BLaER1 treated with 17β-estradiol and CSF1 and Interleukin-3, amounts not matched to agents 10 nM and 100 nM (cell line): ENCODE data around the gene DNM1L.

Source experiments
- H3K27ac ChIP-seq, 11 experiments: shearing (Covaris generic); formaldehyde crosslinking; 2 replicates each; pipeline ENCODE4 v1.8.1; 2022
- H3K27me3 ChIP-seq, 11 experiments: shearing (Covaris generic); formaldehyde crosslinking; 2 replicates each; pipeline ENCODE4 v1.8.1; 2022
- H3K36me3 ChIP-seq, 11 experiments: shearing (Covaris generic); formaldehyde crosslinking; 2 replicates each; pipeline ENCODE4 v1.8.1; 2022
- H3K4me1 ChIP-seq, 10 experiments: shearing (Covaris generic); formaldehyde crosslinking; 2 replicates each; pipeline ENCODE4 v1.8.1; 2022
- H3K4me2 ChIP-seq, 11 experiments: shearing (Covaris generic); formaldehyde crosslinking; 2 replicates each; pipeline ENCODE4 v1.8.1; 2022
- H3K4me3 ChIP-seq, 10 experiments: shearing (Covaris generic); formaldehyde crosslinking; 2 replicates each; pipeline ENCODE4 v1.8.1; 2022
- H3K9ac ChIP-seq, 11 experiments: shearing (Covaris generic); formaldehyde crosslinking; 2 replicates each; pipeline ENCODE4 v1.8.1; 2022
- H3K9me3 ChIP-seq, 11 experiments: shearing (Covaris generic); formaldehyde crosslinking; replicated peaks in 1 of 11; 2 replicates each; pipeline ENCODE4 v1.8.1; 2022
- H4K20me1 ChIP-seq, 11 experiments: shearing (Covaris generic); formaldehyde crosslinking; 2 replicates each; pipeline ENCODE4 v1.8.1; 2022
- Cebpa-rat ChIP-seq, 11 experiments: shearing (Covaris generic); IDR thresholded peaks; 2 replicates each; pipeline ENCODE4 v1.8.1; 2022

Gene DNM1L

GRCh38 chr12:32662665-32663064 lies 16.4 kb upstream of the DNM1L start:
- Histone ChIP-seq H3K4me1 (no peaks in the 10 kb centered on the region), H3K27ac (no peak overlapping the region), H3K4me3 (no peak overlapping the region), H3K27me3 (no peaks in the 10 kb centered on the region), H4K20me1 (no peaks in the 10 kb centered on the region), H3K4me2 (no peak overlapping the region), H3K36me3 (no peaks in the 10 kb centered on the region), H3K9ac (no peak overlapping the region), H3K9me3 (peaks cover 0 to under 1% (median 0%) of the 10 kb centered on the region in 11 experiments; a peak in 2 of 22 replicates)
- no peak for TF ChIP-seq Cebpa-rat (IDR thresholded peaks at IDR 0.05)

GRCh38 chr12:32666018-32666417 lies 13.1 kb upstream of the DNM1L start:
- Histone ChIP-seq H3K4me3 (no peak overlapping the region), H3K36me3 (peaks cover 0 to 6% (median 0%) of the 10 kb centered on the region in 11 experiments; a peak in 1 of 22 replicates), H3K4me1 (no peaks in the 10 kb centered on the region), H3K27me3 (no peaks in the 10 kb centered on the region), H3K9me3 (peaks cover 14 to 32% (median 21%) of the 10 kb centered on the region in 11 experiments), H3K27ac (no peak overlapping the region), H4K20me1 (no peaks in the 10 kb centered on the region), H3K9ac (no peak overlapping the region), H3K4me2 (no peak overlapping the region)
- TF ChIP-seq Cebpa-rat (IDR thresholded peaks at IDR 0.05) = no peak

- Histone ChIP-seq H3K36me3 (peaks cover 0 to 6% (median 0%) of the 10 kb centered on the region in 11 experiments; a peak in 1 of 22 replicates), H3K4me3 (no peak overlapping the region), H3K27me3 (no peaks in the 10 kb centered on the region), H3K4me1 (peaks cover 0 to 9% (median 5%) of the 10 kb centered on the region in 10 experiments; a peak in 12 of 20 replicates), H3K27ac (no peak overlapping the region), H3K4me2 (no peak overlapping the region), H3K9ac (no peak overlapping the region), H3K9me3 (peaks cover 14 to 32% (median 21%) of the 10 kb centered on the region in 11 experiments), H4K20me1 (no peaks in the 10 kb centered on the region)
- no peak for TF ChIP-seq Cebpa-rat (IDR thresholded peaks at IDR 0.05)
These were observed 9.5 kb upstream of the DNM1L start for GRCh38 chr12:32669584-32669983.

- no peak overlapping the region for H3K4me3 ChIP-seq
- H3K9me3 ChIP-seq = peaks cover 14 to 32% (median 21%) of the 10 kb centered on the region in 11 experiments
- H3K27me3 ChIP-seq = no peaks in the 10 kb centered on the region
- no peak overlapping the region for H3K9ac ChIP-seq
- H3K36me3 ChIP-seq = peaks cover 0 to 6% (median 0%) of the 10 kb centered on the region in 11 experiments; a peak in 1 of 22 replicates
- H4K20me1 ChIP-seq = no peaks in the 10 kb centered on the region
- peaks cover 4 to 22% (median 13%) of the 10 kb centered on the region in 10 experiments; a peak in 15 of 20 replicates for H3K4me1 ChIP-seq
- H3K27ac ChIP-seq = no peak overlapping the region
- TF ChIP-seq Cebpa-rat (IDR thresholded peaks at IDR 0.05) = no peak
- H3K4me2 ChIP-seq = no peak overlapping the region
These were observed 6.9 kb upstream of the DNM1L start for GRCh38 chr12:32671930-32672780.

GRCh38 chr12:32679920-32680237 lies 778 bp downstream of the DNM1L start:
- H3K27ac ChIP-seq = peak overlapping the region; percentile 79 to 96 (median 94)
- TF ChIP-seq Cebpa-rat (IDR thresholded peaks at IDR 0.05) = no peak
- H3K9ac ChIP-seq = peak overlapping the region; percentile 84 to 98 (median 93)
- peaks cover 0 to 10% (median 6%) of the 10 kb centered on the region in 11 experiments; a peak in 13 of 22 replicates for H3K9me3 ChIP-seq
- peaks cover 0 to 57% (median 40%) of the 10 kb centered on the region in 11 experiments; a peak in 20 of 22 replicates for H4K20me1 ChIP-seq
- H3K27me3 ChIP-seq = no peaks in the 10 kb centered on the region
- H3K4me3 ChIP-seq = peak overlapping the region; percentile 66 to 99 (median 88)
- H3K4me2 ChIP-seq = peak overlapping the region; percentile 73 to 86 (median 81)
- H3K36me3 ChIP-seq = peaks cover 11 to 32% (median 25%) of the 10 kb centered on the region in 11 experiments; a peak in 21 of 22 replicates
- peaks cover 13 to 36% (median 21%) of the 10 kb centered on the region in 10 experiments for H3K4me1 ChIP-seq

GRCh38 chr12:32680787-32681186 lies 1.7 kb downstream of the DNM1L start:
- H3K9ac ChIP-seq = peak overlapping the region; percentile 84 to 98 (median 93); a peak in 17 of 22 replicates

GRCh38 chr12:32681272-32681671 lies 2.2 kb downstream of the DNM1L start:
- no peak for TF ChIP-seq Cebpa-rat (IDR thresholded peaks at IDR 0.05)
- peaks cover 8 to 26% (median 16%) of the 10 kb centered on the region in 10 experiments; a peak in 19 of 20 replicates for H3K4me1 ChIP-seq
- peaks cover 0 to 21% (median 15%) of the 10 kb centered on the region in 11 experiments; a peak in 15 of 22 replicates for H3K9me3 ChIP-seq
- H3K27me3 ChIP-seq = no peaks in the 10 kb centered on the region
- no peak overlapping the region for H3K27ac ChIP-seq
- H3K4me2 ChIP-seq = peak overlapping the region; percentile 73 to 86 (median 81)
- H4K20me1 ChIP-seq = peaks cover 0 to 71% (median 45%) of the 10 kb centered on the region in 11 experiments; a peak in 20 of 22 replicates
- peak overlapping the region in 9 of 11 experiments; percentile 84 to 98 (median 93); a peak in 8 of 22 replicates for H3K9ac ChIP-seq
- H3K4me3 ChIP-seq = peak overlapping the region in 9 of 10 experiments; percentile 66 to 99 (median 86); a peak in 12 of 20 replicates
- H3K36me3 ChIP-seq = peaks cover 21 to 46% (median 39%) of the 10 kb centered on the region in 11 experiments

More at GRCh38 chr12:32680787-32681186, 1.7 kb downstream of the DNM1L start:
- Histone ChIP-seq H3K27me3 (no peaks in the 10 kb centered on the region), H3K4me1 (peaks cover 9 to 27% (median 17%) of the 10 kb centered on the region in 10 experiments; a peak in 19 of 20 replicates), H4K20me1 (peaks cover 0 to 66% (median 45%) of the 10 kb centered on the region in 11 experiments; a peak in 20 of 22 replicates), H3K4me2 (peak overlapping the region; percentile 73 to 86 (median 81)), H3K27ac (peak overlapping the region in 8 of 11 experiments; percentile 18 to 96 (median 94); a peak in 12 of 22 replicates), H3K9me3 (peaks cover 0 to 18% (median 13%) of the 10 kb centered on the region in 11 experiments; a peak in 15 of 22 replicates), H3K4me3 (peak overlapping the region; percentile 66 to 99 (median 88); a peak in 19 of 20 replicates), H3K36me3 (peaks cover 19 to 41% (median 34%) of the 10 kb centered on the region in 11 experiments)
- TF ChIP-seq Cebpa-rat (IDR thresholded peaks at IDR 0.05) = no peak

GRCh38 chr12:32686340-32686739 lies 7.2 kb downstream of the DNM1L start:
- Histone ChIP-seq H3K27me3 (no peaks in the 10 kb centered on the region), H3K4me1 (peaks cover 0 to 15% (median 7%) of the 10 kb centered on the region in 10 experiments; a peak in 7 of 20 replicates), H4K20me1 (peaks cover 6 to 100% (median 66%) of the 10 kb centered on the region in 11 experiments; a peak in 20 of 22 replicates), H3K9me3 (peaks cover 13 to 64% (median 46%) of the 10 kb centered on the region in 11 experiments), H3K4me3 (no peak overlapping the region), H3K27ac (no peak overlapping the region), H3K9ac (no peak overlapping the region), H3K36me3 (peaks cover 27 to 95% (median 82%) of the 10 kb centered on the region in 11 experiments), H3K4me2 (no peak overlapping the region)
- no peak for TF ChIP-seq Cebpa-rat (IDR thresholded peaks at IDR 0.05)

- Histone ChIP-seq H3K9me3 (peaks cover 13 to 84% (median 69%) of the 10 kb centered on the region in 11 experiments), H3K9ac (no peak overlapping the region), H3K4me1 (no peaks in the 10 kb centered on the region), H3K27me3 (no peaks in the 10 kb centered on the region), H3K27ac (no peak overlapping the region), H3K36me3 (peaks cover 23 to 99% (median 91%) of the 10 kb centered on the region in 11 experiments), H4K20me1 (peaks cover 6 to 100% (median 68%) of the 10 kb centered on the region in 11 experiments; a peak in 19 of 22 replicates), H3K4me3 (no peak overlapping the region), H3K4me2 (no peak overlapping the region)
- no peak for TF ChIP-seq Cebpa-rat (IDR thresholded peaks at IDR 0.05)
These were observed 9.7 kb downstream of the DNM1L start for GRCh38 chr12:32688786-32689185.
